HG02970 (cell line): Measurements from ENCODE around the gene PLCD1.
"Not testable (repeated sequence)": the region's sequence is repeated elsewhere in the genome, so short reads cannot be mapped to it uniquely, and the experiment has no call there.

ENCODE experiments used
- ATAC-seq: cut with Tn5 transposase; IDR thresholded peaks from one replicate; pipeline ENCODE4 v1.9.1; 2021; ENCODE audit warnings: mild to moderate bottlenecking, moderate library complexity, moderate number of reproducible peaks; ENCODE audit not compliant: unreplicated experiment, low FRiP score

PLCD1 gene

DNA sequence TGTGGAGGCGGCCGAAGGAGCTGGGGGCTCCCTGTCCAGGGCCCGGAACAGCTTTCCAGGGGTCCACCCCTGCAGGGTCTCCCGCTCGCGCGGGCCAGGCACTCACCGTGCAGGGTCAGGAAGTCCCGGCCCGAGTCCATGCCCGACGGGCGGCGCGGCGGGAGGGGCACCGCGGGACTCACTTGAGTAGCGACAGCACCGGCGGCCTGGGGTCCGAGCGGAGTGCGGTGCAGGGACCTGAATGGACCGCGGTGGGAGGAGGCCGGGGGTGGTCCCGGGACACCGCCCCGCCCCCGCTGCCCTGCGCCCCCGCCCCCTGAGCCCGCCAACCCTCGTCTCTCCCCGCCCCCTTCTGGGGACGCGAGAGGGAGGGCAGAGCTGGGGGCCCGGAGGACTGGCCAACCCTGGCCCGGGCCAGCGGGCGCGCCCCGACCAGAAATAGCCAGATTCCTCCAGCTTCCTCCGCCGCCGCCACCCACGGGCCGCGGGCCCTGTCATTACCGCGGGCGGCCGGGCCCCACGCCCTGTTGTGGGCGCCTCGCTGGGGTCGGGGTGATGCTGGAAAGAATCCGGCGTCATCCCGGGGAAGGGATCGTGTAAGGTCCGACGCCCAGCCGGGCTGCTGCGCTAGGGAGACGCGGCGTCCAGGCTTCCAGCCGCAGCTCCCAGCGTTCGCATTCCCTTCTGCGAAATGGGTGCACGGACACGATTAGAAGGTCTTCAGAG, at the start of gene PLCD1:
Gene PLCD1, minus strand, starts transcription at position 243 of the 726 bp plus-strand sequence. Its CDS starts 103 bp downstream, at position 140.
- no peak for ATAC-seq

DNA sequence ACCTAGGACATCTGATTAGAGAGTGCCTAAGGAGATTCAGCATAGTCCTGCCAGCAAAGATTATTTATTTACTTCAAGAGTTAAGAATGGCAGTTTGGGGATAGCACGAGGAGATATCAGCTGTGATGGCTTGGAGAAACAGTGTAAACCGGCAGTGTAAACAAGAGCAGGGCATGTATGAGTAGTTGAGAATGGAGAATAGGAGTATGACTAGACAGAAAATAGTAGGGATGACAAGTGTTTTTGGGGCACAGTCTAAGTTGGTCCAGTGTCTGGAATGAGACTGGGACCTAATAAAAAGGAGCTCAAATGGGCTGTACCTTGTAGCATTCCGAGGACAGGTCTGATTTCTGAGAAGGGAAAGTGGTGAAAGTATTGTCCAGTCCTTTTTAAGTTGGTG, 47.6 kb upstream of the PLCD1 start:
- ATAC-seq: not testable (repeated sequence)

DNA sequence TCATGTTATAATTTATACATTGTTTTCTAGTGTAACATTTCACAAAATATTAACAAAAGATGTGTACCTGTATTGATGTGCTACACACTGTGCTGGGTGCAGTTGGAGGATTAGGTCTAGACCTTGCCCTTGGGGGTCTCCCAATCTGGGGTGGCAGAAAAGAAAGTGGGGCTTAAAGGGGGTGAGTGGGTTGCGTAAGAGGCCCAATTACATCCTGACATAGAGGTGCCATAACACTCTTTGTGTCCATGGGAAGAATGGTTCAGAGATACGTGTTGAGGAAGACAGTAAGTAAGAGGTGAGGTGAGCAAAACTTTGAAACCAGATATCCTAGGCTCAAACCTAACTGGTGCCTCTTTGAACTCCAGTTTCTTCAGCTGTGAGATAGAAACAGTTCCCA, 40.6 kb upstream of the PLCD1 start:
- no peak for ATAC-seq

DNA sequence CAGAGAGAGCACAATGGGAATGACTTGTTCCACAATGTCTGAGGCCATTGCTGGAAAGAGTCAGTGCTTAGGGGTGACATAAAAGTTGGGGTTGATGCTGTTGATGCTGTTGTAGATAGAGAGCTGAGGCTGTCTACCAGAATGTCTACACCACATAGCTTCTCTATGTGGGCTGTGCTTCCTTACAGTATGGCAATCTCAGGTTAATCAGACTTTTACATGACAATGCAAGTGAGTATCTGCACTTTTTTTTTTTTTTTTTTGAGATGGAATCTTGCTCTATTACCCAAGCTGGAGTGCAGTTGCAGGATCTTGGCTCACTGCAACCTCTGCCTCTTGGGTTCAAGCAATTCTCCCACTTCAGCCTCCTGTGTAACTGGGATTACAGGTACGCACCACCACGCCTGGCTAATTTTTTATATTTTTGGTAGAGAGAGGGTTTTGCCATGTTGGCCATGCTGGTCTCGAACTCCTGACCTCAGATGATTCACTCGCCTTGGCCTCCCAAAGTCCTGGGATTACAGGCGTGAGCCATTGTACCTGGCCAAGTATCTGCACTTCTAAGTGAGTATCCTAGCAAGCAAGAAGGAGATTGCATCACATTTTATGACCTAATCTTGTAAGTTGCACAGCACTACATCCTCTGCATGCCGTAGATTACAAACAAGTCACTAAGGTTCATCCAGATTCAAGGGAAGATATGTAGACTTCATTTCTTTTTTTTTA, 38.2 kb upstream of the PLCD1 start:
- no peak for ATAC-seq

DNA sequence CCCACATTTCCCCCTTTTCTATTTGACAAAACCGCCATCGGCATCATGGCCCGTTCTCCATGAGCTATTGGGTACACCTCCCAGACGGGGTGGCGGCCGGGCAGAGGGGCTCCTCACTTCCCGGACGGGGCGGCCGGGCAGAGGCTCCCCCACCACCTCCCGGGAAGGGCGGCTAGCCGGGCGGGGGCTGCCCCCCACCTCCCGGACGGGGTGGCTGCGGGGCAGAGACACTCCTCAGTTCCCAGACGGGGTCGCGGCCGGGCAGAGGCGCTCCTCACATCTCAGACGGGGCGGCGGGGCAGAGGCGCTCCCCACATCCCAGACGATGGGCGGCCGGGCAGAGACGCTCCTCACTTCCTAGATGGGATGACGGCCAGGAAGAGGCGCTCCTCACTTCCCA, 35.0 kb upstream of the PLCD1 start:
- not testable (repeated sequence) for ATAC-seq

DNA sequence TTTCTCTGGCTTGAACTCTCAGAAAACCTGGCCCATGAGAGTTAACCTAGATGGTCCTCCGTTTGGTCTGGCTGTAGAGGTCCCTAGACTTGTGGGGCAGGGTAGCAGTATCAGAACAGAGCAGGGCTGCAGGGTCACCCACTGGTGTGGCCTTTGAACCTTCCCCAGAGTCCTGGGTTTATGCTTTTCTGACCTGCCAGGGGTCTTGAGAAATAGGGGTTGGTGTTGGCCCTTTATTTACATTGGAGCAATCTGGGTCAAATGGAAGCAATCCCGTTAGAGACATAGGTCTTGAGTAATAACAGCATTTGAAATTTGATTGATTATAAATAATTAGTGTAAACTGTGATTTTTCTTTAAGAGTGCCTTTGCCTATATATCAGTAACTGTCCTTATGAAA, 33.4 kb upstream of the PLCD1 start:
- ATAC-seq: no peak

DNA sequence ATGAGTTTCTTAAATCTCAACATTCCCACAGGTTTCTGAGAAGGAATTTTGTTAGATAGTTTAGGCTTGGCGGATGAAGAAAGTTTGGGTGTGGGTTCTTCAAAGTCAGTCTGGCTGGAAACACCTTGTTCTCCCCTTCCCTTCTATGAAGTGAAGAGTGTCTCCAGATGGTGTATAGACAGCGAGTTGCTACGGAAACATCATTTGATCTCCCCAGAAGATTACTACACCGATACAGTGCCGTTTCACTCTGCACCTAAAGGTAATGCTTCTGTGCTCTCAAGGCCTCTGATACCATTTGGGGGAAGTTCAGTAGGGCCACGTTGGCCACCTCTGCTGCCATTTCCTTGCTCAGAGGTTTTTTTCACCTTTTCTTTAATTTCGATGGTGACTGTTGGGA, 30.1 kb upstream of the PLCD1 start:
- ATAC-seq: no peak

DNA sequence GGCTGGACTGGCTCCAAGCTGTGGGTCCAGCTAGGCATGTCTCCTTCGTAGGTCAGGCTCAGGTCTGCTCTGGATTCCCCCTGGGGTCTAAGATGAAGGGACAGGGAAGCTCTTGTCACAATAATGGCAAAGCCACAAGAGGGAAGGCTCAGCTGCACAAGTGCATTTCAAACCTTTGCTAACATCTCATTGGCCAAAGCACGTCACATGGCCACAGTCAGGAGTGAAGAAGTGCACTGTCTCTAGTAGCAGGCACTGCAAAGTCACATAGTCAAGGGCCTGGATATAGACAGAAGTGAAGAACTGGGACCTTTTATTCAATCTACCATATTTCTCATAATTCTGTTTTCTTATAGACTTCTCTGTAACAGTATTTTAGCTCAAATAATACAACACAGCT, 29.7 kb upstream of the PLCD1 start:
- no peak for ATAC-seq

DNA sequence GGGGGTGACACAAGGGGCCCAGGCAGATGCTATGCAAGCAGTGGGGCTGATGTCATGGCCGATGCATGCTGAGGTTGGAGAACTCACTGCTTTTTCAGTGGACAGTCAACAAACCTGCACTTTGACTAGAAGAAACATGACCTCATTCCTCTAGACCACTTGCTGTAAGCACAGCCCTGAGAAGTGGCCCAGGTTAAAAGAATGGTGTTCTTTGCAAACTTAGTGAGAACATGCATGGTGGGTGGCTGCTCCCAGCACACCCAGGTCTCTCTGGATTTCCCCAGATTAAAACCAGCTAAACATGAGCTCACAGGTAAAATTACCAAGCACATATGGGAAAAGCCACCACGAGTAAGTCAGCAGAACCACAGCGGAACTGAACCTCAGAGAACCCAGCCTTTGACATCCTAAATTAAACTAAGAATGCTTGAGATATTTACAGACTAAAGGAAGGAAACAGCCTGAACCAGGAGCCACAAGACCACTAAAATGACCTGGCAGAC, 25.1 kb upstream of the PLCD1 start:
- no peak for ATAC-seq

DNA sequence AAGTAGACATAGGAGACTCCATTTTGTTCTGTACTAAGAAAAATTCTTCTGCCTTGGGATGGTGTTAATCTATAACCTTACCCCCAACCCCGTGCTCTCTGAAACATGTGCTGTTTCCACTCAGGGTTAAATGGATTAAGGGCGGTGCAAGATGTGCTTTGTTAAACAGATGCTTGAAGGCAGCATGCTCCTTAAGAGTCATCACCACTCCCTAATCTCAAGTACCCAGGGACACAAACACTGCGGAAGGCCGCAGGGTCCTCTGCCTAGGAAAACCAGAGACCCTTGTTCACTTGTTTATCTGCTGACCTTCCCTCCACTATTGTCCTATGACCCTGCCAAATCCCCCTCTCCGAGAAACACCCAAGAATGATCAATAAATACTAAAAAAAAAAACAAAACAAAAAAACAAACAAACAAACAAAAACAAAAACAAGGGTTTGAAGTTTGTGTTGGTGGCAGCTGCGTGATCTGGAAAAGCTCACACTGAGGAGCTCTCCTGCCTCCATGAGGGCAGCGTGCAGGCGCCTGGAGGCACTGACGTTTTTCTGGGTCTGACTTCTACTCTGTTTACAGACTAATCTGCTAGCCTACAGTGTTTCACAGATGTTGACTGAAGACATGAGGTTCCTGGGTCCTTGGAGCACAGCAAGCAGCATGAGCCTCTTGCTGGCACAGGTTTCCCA, 24.5 kb upstream of the PLCD1 start:
- not testable (repeated sequence) for ATAC-seq

DNA sequence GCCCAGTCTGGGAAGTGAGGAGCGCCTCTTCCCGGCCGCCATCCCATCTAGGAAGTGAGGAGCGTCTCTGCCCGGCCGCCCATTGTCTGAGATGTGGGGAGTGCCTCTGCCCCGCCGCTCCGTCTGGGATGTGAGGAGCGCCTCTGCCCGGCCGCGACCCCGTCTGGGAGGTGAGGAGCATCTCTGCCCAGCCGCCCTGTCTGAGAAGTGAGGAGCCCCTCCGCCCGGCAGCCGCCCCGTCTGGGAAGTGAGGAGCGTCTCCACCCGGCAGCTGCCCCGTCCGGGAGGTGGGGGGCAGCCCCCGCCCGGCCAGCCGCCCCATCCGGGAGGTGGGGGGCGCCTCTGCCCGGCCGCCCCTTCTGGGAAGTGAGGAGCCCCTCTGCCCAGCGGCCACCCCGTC, 23.8 kb upstream of the PLCD1 start:
- not testable (repeated sequence) for ATAC-seq

DNA sequence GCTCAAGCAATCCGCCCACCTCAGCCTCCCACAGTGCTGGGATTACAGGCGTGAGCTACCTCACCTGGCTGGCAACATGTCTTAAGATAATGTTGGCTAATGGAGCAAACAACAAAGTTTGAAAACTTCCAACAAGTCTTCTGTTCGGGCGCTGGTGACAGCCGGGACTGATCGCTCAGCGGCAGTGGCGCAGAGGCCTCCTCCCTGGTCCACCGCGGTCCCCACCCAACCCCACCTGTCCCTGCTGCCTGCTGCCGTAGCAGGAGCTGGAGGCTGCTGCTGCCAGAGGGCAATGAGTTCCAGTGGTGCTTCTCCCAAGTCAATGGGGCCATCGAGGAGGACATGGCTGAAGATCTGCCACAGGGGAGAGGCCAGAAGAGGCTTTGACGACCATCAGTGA, 21.7 kb upstream of the PLCD1 start:
- ATAC-seq: no peak

DNA sequence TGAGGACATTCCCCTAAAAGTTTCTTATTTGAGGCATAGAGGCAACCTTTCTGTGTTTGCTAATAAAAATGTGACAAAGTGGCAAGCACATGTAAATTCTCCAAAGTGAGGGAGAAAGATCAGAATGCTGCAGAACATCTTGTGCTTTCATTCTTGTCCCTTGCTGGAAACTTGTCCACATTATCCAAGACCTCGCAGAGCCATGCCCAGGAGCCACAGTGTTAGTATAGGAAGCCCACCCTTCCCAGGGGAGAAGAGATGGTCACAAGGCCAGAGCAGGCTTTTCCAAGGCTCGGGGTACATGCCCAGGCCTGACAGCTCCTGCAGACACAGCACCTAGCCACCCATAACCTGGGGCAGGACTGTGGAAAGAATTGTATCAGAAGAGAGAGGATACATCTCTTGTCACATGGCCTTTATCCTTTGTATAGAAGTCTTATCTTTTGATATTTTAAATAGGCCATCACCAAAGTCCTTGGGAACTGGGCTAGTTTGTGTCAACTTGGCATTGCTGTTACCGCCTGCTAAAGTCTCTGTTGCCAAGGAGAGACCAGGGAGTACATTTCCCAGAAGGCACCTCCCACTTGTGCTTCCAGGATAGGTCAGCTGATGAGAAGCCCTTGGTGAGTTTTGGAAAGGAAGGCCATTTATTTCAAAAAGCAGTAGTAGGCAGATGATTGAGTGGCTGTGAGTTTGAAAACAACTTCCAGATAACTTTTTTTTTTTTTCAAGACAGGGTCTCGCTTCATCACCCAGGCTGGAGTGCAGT, 20.1 kb upstream of the PLCD1 start:
- ATAC-seq: no peak

DNA sequence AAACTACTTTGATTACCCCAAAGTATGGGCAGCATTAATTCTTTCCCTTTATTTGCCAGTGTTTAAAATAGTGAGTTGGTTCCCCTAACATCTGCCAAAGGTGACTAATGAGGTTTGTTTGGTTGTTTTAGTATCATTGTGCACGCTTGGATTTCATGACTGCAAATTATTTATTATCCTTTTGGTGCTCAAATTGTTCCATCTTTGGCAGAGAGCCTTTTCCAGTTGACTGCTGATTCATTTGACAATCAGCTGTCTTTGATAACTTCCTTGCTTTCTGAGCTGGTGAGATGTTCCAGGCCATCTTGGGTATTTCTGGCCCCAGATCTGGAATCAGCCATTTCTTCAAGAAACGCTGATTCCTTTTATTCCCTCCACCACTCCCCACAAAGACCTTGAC, 18.5 kb upstream of the PLCD1 start:
- no peak for ATAC-seq

DNA sequence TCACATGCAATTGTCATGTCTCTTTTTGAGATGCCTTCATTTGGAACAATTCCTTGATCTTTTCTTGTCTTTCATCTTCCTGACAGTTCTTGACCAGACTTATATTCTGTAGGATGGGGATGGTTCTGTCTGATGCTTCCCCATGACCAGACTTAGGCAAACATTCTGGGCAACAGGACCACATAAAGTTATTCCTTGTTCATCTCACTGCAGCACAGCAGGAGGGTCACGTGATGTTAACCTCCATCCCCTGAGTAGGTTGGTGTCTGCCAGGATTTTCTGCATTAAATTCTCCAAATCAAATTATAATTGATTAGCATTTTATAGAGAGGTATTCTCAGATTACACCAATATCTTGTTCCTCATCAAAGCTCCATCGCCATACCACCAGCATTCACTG, 17.4 kb upstream of the PLCD1 start:
- ATAC-seq: no peak

DNA sequence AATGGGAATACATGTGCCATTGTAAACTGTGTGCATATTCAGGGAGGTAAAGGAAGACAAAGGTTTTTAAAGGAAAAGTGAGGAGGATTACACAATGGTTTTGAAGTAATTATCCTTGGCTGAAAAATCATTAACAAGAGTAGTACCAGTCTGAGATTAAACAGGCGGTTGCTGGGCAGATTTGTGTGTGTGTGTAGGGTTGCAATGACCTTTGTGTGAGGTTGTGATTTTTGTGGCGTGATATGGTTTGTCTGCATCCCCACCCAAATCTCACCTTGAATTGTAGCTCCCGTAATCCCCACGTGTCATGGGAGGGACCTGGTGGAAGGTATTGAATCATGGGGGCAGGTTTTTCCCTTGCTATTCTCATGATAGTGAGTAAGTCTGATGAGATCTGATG, 16.6 kb upstream of the PLCD1 start:
- no peak for ATAC-seq

DNA sequence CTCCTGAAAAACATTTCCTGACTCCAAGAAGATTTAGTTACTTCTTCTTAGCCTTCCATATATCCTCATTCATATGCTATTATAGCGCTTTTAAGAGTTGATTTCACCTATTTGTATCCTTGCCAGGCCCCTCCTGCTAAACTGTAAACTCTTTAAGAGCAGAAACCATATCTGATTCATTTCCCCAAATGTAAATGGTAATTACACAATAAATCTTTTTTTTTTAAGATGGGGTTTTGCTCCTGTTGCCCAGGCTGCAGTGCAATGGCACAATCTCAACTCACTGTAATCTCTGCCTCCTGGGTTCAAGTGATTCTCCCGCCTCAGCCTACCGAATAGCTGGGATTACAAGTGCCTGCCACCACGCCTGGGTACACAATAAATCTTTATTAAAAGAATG, 14.0 kb upstream of the PLCD1 start:
- no peak for ATAC-seq

DNA sequence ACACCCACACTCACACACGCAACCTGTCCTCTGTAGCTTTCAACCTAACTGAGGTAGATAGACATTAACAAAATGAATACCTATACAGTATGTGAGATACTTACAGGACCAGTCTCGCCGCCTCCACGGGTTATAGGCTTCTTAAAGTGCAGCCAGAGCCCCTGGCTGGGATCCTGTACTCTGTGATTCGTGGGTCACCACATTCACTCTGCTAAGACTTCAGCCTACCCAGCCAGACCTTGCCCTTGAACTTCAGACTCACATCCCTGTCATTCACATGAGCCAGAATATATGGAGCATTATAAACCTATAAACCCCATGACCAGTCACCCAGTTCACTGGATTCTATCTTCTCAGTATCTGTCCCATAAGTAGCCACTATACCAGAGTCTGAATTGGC, 11.0 kb upstream of the PLCD1 start:
- no peak for ATAC-seq

DNA sequence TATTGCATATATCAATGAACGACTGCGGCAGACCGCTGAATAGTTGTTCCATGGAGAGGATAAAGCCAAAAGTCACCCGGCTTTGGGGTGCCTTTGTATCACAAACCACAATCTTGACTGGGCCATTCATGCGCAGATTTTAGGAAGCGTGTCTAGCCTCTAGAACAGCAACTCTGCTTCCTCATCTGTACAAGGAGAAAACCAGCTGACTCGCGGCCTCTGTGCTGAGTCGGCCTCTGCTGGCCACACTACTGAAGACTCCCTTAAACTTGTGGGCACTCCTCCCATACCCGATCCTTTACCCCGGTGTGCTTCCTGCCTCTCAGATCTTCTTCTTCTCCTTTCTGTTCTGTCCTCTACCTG, 10.4 kb upstream of the PLCD1 start:
- ATAC-seq: peak; percentile 32

DNA sequence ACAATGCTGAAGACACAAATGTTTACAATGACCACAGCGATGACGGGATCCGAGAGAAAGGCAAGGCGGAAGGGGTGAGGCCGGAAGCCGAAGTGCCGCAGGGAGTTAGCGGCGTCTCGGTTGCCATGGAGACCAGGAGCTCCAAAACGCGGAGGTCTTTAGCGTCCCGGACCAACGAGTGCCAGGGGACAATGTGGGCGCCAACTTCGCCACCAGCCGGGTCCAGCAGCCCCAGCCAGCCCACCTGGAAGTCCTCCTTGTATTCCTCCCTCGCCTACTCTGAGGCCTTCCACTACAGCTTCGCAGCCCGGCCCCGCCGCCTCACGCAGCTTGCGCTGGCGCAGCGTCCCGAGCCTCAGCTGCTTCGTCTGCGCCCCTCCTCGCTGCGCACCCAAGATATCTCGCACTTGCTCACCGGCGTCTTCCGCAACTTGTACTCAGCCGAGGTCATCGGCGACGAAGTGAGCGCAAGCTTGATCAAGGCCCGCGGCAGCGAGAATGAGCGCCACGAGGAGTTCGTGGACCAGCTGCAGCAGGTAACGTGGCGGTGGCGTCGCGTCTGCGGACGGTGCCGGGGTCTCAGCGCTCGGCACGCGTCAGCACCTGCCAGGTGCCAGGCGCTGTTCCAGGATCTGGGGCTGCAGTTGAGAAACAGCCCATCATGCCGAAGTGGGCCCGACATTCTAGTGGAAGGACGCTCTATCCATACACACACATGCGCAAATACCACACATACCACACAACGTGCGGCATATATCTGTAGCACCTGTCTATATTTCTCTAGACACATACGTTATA, 9.9 kb upstream of the PLCD1 start, which contains the start of gene DLEC1:
Gene DLEC1, plus strand, starts transcription at position 108 of the 798 bp plus-strand sequence. Its CDS starts 18 bp downstream, at position 126.
- ATAC-seq: peak; percentile 68
